CD14-positive monocyte (primary cell): ENCODE measurements around the gene SMAD6. TPM values are rescaled to one million over a fixed set of nuclear protein-coding genes. Genes with fewer than 3 reads are reported as not detected.
A peak's percentile ranks its signal among the peaks of the same experiment; 100 is the strongest.

ENCODE experiments used
- DNase-seq, 3 donors: peaks; one replicate each; pipeline ENCODE4 v3.0.0-alpha.2; 2011 to 2022
- H2AFZ ChIP-seq: 2 replicates; pipeline ENCODE4 v1.6.0; 2012; ENCODE audit warnings: mild to moderate bottlenecking, low read depth, low read length, inconsistent platforms; ENCODE audit not compliant: insufficient read depth, poor library complexity, severe bottlenecking
- H3K27ac ChIP-seq, 2 donors: 1 replicate in 1 of 2; 2 replicates in 1 of 2; pipeline ENCODE4 v1.5.1; 2012 to 2013; ENCODE audit warnings: low read length in 2 of 2, control low read depth in 1 of 2, inconsistent platforms in 1 of 2, low read depth in 1 of 2, mild to moderate bottlenecking in 1 of 2
- H3K27me3 ChIP-seq, 2 donors: one replicate each; pipeline versions ENCODE4 v1.6.0 to v1.6.1; 2011 to 2013; ENCODE audit warnings: low read length in 2 of 2; ENCODE audit not compliant: control insufficient read depth in 2 of 2, insufficient read depth in 2 of 2
- H3K36me3 ChIP-seq, 2 donors: replicated peaks in 1 of 2; 1 replicate in 1 of 2; 2 replicates in 1 of 2; pipeline versions ENCODE4 v1.5.1 to v1.6.1; 2012 to 2013; ENCODE audit warnings: low read length in 2 of 2, control low read depth in 1 of 2, inconsistent platforms in 1 of 2, mild to moderate bottlenecking in 1 of 2; ENCODE audit not compliant: insufficient read depth in 2 of 2, control insufficient read depth in 1 of 2
- H3K4me1 ChIP-seq, 2 donors: 1 replicate in 1 of 2; 2 replicates in 1 of 2; pipeline versions ENCODE4 v1.5.1 to v1.6.1; 2012 to 2013; ENCODE audit warnings: low read length in 2 of 2, control low read depth in 1 of 2, inconsistent platforms in 1 of 2, mild to moderate bottlenecking in 1 of 2, moderate library complexity in 1 of 2; ENCODE audit not compliant: insufficient read depth in 2 of 2, control insufficient read depth in 1 of 2
- H3K4me2 ChIP-seq: replicated peaks from 2 replicates; pipeline ENCODE3; 2012; ENCODE audit warnings: low read length, moderate library complexity, mild to moderate bottlenecking; ENCODE audit not compliant: poor library complexity, severe bottlenecking; ENCODE audit errors: extremely low read depth
- H3K4me3 ChIP-seq, 3 experiments: fragments of 200-600 bp in 1 of 3; sonication (generic) in 1 of 3; replicated peaks in 1 of 3; 1 replicate in 2 of 3; 2 replicates in 1 of 3; pipeline ENCODE4 v1.5.1; 2011 to 2013; ENCODE audit warnings: low read length in 3 of 3, mild to moderate bottlenecking in 3 of 3, control low read depth in 2 of 3, low read depth in 2 of 3, inconsistent platforms in 1 of 3, moderate library complexity in 1 of 3
- H3K79me2 ChIP-seq: 2 replicates; pipeline ENCODE4 v1.6.0; 2012; ENCODE audit warnings: mild to moderate bottlenecking, control low read depth, inconsistent platforms, low read length, moderate library complexity; ENCODE audit not compliant: insufficient read depth
- H3K9ac ChIP-seq: 2 replicates; pipeline ENCODE4 v1.6.0; 2017; ENCODE audit warnings: low read length, mild to moderate bottlenecking; ENCODE audit not compliant: insufficient read depth, poor library complexity, severe bottlenecking
- H3K9me3 ChIP-seq, 2 donors: replicated peaks in 1 of 2; 1 replicate in 1 of 2; 2 replicates in 1 of 2; pipeline versions ENCODE4 v1.5.1 to v1.6.1; 2012 to 2013; ENCODE audit warnings: low read length in 2 of 2, control low read depth in 1 of 2; ENCODE audit not compliant: control insufficient read depth in 1 of 2, insufficient read depth in 1 of 2
- H4K20me1 ChIP-seq: 2 replicates; pipeline ENCODE4 v1.6.0; 2012; ENCODE audit warnings: mild to moderate bottlenecking, low read length, control low read depth, moderate library complexity; ENCODE audit not compliant: insufficient read depth
- H3K27ac Mint-ChIP-seq, 7 donors: one replicate each; pipeline ENCODE4 v1.8.0; 2020; ENCODE audit warnings: mild to moderate bottlenecking in 7 of 7, mixed read lengths in 7 of 7, moderate library complexity in 6 of 7, inconsistent platforms in 2 of 7
- H3K27me3 Mint-ChIP-seq, 3 donors: one replicate each; pipeline ENCODE4 v1.8.0; 2021 to 2022; ENCODE audit warnings: low read depth in 3 of 3, mild to moderate bottlenecking in 3 of 3, mixed read lengths in 3 of 3, moderate library complexity in 3 of 3, inconsistent platforms in 1 of 3
- H3K36me3 Mint-ChIP-seq, 2 donors: one replicate each; pipeline ENCODE4 v1.8.0; 2020; ENCODE audit warnings: mixed read lengths in 2 of 2, inconsistent platforms in 1 of 2, mild to moderate bottlenecking in 1 of 2
- H3K4me1 Mint-ChIP-seq: one replicate; pipeline ENCODE4 v1.8.0; 2020; ENCODE audit warnings: mild to moderate bottlenecking, mixed read lengths
- H3K4me3 Mint-ChIP-seq, 2 donors: one replicate each; pipeline ENCODE4 v1.8.0; 2020; ENCODE audit warnings: mild to moderate bottlenecking in 2 of 2, mixed read lengths in 2 of 2, moderate library complexity in 1 of 2
- H3K9me3 Mint-ChIP-seq, 7 donors: one replicate each; pipeline ENCODE4 v1.8.0; 2020 to 2022; ENCODE audit warnings: mixed read lengths in 7 of 7, mild to moderate bottlenecking in 6 of 7, moderate library complexity in 6 of 7, inconsistent platforms in 2 of 7
- WGBS: methylation state at CpG from one replicate; pipeline ENCODE4 v1.1.5; 2013; ENCODE audit warnings: missing lambda C conversion rate; ENCODE audit not compliant: insufficient coverage; 5-methylcytosine and 5-hydroxymethylcytosine counted together
- intact Hi-C, 2 donors: fragments of 100-400 bp; cut with micrococcal nuclease; formaldehyde crosslinking; loops; one replicate each; pipeline versions ENCODE4 v1.15.0 to v1.15.1; 2023
- polyA plus RNA-seq, 3 donors: library from polyadenylated mRNA; depleted of rRNA in 1 of 3; unstranded in 2 of 3; stranded (reverse) in 1 of 3; fragments of 300-500 nt in 2 of 3; fragments of >200 nt in 1 of 3; fragmentation: Illumina TruSeq in 2 of 3; gene quantifications; 1 replicate in 2 of 3; 2 replicates in 1 of 3; pipeline ENCODE4 v1.2.3, GENCODE V29; 2012 to 2021
- TF ChIP-seq, protein P1 (sequence below): fragments of 200-600 bp; IDR thresholded peaks from one replicate; pipeline ENCODE4 v1.8.0; 2022; ENCODE audit warnings: antibody characterized with exemption, mild to moderate bottlenecking

SMAD6 gene
- polyA plus RNA-seq, 3 donors: 0.31 TPM; not detected in 2

- Mint-ChIP-seq H3K9me3 (peaks cover 0 to 3% (median 0%) of the 10 kb centered on the region in 7 donors), H3K27ac (no peak overlapping the region), H3K4me1 (peaks cover 2% of the 10 kb centered on the region), H3K36me3 (no peaks in the 10 kb centered on the region), H3K27me3 (peaks cover 2 to 4% (median 3%) of the 10 kb centered on the region in 3 donors), H3K4me3 (no peak overlapping the region)
- Histone ChIP-seq H3K4me3 (no peak overlapping the region), H3K79me2 (no peaks in the 10 kb centered on the region), H3K4me2 (no peak overlapping the region), H3K9ac (no peak overlapping the region), H3K27me3 (no peaks in the 10 kb centered on the region), H3K27ac (no peak overlapping the region), H4K20me1 (no peaks in the 10 kb centered on the region), H3K9me3 (no peaks in the 10 kb centered on the region), H3K36me3 (no peaks in the 10 kb centered on the region), H3K4me1 (no peaks in the 10 kb centered on the region), H2AFZ (no peak overlapping the region)
- intact Hi-C loops: loop anchor here in 1 of 2 donors (5.0 kb wide), 1 partner anchor 64 kb away; no protein-coding TSS in a partner anchor
- TF ChIP-seq, protein P1, sequence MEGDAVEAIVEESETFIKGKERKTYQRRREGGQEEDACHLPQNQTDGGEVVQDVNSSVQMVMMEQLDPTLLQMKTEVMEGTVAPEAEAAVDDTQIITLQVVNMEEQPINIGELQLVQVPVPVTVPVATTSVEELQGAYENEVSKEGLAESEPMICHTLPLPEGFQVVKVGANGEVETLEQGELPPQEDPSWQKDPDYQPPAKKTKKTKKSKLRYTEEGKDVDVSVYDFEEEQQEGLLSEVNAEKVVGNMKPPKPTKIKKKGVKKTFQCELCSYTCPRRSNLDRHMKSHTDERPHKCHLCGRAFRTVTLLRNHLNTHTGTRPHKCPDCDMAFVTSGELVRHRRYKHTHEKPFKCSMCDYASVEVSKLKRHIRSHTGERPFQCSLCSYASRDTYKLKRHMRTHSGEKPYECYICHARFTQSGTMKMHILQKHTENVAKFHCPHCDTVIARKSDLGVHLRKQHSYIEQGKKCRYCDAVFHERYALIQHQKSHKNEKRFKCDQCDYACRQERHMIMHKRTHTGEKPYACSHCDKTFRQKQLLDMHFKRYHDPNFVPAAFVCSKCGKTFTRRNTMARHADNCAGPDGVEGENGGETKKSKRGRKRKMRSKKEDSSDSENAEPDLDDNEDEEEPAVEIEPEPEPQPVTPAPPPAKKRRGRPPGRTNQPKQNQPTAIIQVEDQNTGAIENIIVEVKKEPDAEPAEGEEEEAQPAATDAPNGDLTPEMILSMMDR: no peak
- WGBS: no CpG with 5 or more reads among the region's 4 CpGs
- no peak for DNase-seq
These were observed 86.0 kb downstream of the SMAD6 start for GRCh38 chr15:66788024-66788423.

- Mint-ChIP-seq H3K9me3 (peaks cover 0 to 3% (median 0%) of the 10 kb centered on the region in 7 donors), H3K27me3 (peaks cover 2 to 3% (median 3%) of the 10 kb centered on the region in 3 donors), H3K36me3 (no peaks in the 10 kb centered on the region), H3K4me3 (no peak overlapping the region), H3K4me1 (peaks cover 2% of the 10 kb centered on the region), H3K27ac (no peak overlapping the region)
- WGBS: 90% methylated on average over 2 of the region's 5 CpGs
- no peak overlapping the region for H2AFZ ChIP-seq
- H3K27ac ChIP-seq: no peak overlapping the region
- no peaks in the 10 kb centered on the region for H3K9me3 ChIP-seq
- peak; percentile 7 to 24 (median 9) for DNase-seq
- H4K20me1 ChIP-seq: no peaks in the 10 kb centered on the region
- no peaks in the 10 kb centered on the region for H3K4me1 ChIP-seq
- intact Hi-C loops: loop anchor here (5.0 kb wide), 2 partner anchors 63 to 73 kb away; no protein-coding TSS in a partner anchor
- H3K36me3 ChIP-seq: no peaks in the 10 kb centered on the region
- no peaks in the 10 kb centered on the region for H3K27me3 ChIP-seq
- TF ChIP-seq, protein P1: peak; percentile 40
- H3K79me2 ChIP-seq: no peaks in the 10 kb centered on the region
- no peak overlapping the region for H3K4me3 ChIP-seq
- H3K9ac ChIP-seq: no peak overlapping the region
- no peak overlapping the region for H3K4me2 ChIP-seq
These were observed 87.3 kb downstream of the SMAD6 start for GRCh38 chr15:66789029-66790025.
